GM18519 (cell line): Measurements from ENCODE around the gene CASQ1.

Experiments used
- ATAC-seq: cut with Tn5 transposase; IDR thresholded peaks from one replicate; pipeline ENCODE4 v1.9.1; 2021; ENCODE audit warnings: mild to moderate bottlenecking, moderate library complexity; ENCODE audit not compliant: unreplicated experiment, low FRiP score

Gene CASQ1

DNA sequence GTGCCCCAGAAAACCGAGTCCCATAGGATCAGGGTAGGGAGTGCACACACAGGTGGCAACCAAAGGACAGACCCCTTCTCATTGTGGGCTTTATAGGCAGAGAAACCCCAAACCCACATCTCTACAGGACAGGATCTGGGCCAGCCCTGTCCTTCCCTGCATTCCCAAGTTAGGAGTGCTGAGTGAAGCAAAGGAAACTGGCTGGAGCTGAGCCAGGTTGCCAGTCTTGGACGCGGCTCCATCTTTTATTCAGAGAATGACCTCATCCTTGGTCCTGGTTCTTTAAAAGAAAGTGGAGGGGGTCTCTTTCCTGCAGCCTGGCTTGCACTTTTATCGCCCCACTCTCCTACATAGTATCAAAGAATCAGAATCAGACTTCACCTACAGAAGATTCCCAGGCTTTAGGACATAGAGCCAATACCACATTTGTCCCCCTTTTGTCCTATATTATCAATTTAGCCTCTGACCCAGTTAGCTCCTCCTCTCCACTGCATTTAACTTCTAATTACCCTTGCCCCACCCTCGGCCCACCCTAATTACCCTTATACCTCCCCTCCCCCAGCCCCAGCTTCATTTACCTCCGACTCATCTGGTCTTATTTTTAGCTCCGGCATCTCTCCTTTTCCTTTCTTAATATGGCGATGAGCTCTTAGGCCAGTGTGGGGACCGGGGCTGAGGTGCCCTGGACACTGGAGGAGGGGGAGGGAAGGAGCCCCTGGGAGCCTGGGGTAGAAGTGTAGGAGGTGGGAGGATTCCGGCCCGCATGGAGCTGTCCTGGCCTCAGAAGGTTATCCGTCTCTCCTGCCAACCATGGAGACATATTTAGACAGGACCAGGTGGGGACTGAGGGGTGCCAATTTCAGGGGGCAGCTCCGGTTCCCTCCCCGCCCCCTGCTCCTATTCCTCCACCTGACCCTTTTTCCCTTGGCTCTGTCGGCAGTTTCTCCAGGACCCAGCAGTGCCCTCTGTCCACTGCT lies at the start of gene CASQ1:
TSS of gene CASQ1 (plus strand) at position 927 of the 977 bp plus-strand sequence. CDS start 177 bp downstream, outside the sequence.
- ATAC-seq: no peak

GRCh38 chr1:160143695-160144094 lies 46.7 kb upstream of the CASQ1 start:
- no peak for ATAC-seq

- no peak for ATAC-seq
These were observed 45.5 kb upstream of the CASQ1 start for GRCh38 chr1:160144921-160145320.

- ATAC-seq: no peak
These were observed 44.3 kb upstream of the CASQ1 start for GRCh38 chr1:160146107-160146506.

DNA sequence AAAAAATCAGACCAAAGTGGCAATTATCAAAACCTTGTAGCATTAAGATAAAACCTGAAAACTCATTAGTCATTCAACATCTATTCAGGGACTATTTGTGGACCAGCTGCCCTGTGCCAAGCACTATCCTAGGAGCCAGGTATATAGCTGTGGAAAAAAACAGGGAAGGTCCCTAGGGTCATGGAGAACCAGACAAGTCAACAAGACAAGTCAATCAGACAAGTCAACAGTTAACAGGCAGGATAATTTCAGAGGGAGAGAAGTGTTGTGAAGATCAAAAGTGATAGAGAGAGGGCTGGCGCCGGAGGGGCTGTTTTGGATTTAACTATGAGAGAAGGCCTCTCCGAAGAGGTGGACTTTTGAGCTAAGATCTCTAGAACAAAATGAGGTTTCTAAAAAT lies 42.3 kb upstream of the CASQ1 start:
- no peak for ATAC-seq

DNA sequence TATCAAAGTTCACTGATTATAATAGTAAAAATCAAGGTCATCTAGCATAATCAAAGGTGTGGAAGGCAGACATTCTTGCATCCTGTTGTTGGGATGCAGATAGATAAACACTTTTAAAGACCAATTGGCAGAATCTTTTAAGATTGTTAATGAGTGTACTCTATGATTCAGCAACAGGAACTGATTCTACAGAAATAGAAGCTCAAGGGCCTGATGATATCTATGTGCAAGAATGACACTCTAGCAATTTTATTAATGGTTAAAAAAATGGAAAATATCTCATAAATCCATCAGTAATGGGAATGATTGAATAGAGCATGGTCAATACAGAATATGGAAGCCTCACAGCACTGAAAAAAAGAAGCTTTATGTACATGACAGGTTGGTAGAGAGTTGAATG lies 41.1 kb upstream of the CASQ1 start:
- ATAC-seq: no peak

- no peak for ATAC-seq
These were observed 40.7 kb upstream of the CASQ1 start for GRCh38 chr1:160149716-160150115.

DNA sequence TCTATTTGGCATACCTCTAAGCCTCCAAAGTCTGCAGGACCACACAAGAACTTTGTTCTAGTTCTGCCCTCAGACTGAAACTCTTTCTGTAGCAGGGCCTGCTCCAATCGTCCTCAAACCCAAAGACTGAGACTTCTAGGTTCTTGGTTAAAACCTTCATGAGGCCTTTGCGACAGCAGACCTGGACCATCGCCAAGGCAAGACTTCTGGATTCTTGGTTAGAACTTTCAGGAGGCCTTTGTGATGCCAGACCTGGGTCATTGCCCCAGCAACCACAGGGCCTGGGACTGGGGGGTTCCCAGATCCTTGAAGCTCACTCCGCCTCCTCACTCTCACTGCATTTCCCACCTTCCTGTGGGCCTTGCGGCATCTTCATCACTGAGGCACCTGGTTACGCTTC lies 39.1 kb upstream of the CASQ1 start, which contains the start of gene ATP1A4:
TSS of gene ATP1A4 (plus strand) at position 301 of the 400 bp plus-strand sequence. CDS start 438 bp downstream, outside the sequence.
- ATAC-seq: no peak

- no peak for ATAC-seq
These were observed 35.6 kb upstream of the CASQ1 start for GRCh38 chr1:160154790-160155189.

DNA sequence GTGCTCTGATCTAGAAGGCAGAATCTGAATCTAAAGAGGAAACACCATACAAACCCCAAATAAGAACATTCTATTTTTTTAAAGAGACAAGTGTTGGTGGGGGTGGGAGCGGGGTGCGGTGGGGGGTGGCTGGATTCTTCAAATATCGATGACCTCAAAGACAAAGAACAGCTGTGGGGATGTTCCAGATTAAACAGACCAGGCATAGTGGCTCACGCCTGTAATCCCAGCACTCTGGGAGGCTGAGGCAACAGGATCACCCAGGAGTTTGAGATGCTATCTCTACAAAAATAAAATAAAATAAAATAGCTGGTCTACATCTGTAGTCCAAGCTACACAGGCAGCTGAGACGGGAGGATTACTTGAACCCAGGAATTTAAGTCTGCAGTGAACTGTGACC lies 34.0 kb upstream of the CASQ1 start:
- ATAC-seq: no peak

DNA sequence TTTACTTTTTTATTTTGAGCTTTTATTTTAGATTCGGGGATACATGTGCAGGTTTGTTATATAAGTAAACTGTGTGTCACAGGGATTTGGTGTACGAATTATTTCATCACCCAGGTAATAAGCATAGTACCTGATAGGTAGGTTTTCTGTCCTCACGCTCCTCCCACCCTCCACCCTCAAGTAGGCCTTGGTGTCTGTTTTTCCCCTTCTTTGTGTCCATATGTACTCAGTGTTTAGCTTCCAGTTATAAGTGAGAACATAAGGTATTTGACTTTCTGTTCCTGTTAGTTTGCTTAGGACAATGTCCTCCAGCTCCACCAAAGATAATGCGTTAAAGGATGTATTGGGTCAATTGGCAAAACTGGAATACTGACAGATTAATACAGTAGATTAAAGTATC lies 33.2 kb upstream of the CASQ1 start:
- ATAC-seq: no peak

DNA sequence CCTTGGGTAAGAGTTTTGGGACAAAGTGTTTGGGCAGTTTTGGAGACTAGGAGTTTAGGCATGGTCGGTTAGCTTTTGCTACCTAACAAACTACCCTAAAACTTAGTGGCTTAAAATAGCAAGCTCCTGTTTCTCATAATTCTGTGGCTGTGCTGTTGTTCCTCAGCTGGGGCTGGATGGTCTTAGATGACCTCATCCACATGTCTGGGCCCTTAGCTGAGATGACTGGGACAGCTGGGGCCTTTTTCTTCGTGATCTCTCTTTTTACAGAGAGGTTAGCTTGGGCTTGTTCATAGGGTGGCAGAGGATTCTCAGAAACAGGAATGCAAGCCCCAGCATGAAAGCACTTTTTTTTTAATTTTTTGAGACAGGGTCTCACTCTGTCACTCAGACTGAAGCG lies 32.3 kb upstream of the CASQ1 start:
- no peak for ATAC-seq

- no peak for ATAC-seq
These were observed 31.8 kb upstream of the CASQ1 start for GRCh38 chr1:160158534-160158933.

DNA sequence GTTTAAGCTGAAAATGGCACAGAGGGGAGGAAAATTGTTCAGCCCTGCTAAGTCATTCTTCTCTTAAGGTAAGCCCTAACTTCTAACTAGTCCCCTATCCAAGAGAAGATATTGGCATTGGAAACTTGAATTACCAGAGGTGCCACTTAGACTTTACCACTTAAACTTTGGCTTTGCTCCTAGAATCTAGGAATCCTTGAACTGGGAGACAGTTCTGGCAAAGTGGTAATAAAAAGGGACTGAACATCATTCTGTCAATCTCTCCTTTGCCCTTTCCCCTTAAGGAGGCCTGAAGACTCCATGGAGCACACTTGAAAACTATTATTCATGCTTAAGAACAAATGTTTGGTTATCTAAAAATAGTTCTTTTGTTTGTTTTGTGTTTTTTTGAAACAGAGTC lies 30.5 kb upstream of the CASQ1 start:
- ATAC-seq: no peak

DNA sequence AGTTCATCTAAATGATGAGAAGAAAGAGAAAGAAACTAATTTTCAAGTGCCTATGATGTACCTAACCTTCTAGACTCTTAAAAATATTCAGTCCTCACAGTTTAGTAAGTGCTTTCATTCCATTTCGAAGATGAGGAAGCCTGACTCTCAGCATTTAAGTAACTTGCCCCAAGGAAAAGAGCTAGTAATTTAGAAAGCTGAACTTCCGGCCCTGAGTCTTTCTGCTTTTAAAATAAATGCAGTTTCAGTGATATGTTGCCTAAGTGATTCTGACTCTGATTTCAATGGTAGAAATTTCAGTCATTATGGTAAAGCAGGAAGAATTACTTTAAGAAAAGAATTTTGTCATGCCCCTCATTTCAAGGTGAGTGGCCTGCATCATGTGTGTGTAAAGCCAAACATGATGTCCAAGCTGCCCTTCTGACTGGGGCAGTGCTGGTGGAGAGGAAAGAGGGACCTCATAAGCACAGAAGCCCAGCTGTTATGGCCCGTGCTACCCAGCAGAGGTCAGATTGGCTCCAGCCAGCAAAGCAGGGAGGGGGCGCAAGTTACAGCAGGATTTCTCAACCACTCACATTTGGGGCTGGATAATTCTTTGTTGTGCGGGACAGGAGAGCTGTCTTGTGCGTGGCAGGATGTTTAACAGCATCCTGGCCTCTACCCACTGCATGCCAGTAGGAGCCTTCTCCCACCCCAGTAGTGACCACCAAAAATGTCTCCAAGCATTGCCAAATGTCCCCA lies 28.2 kb upstream of the CASQ1 start:
- ATAC-seq: no peak

DNA sequence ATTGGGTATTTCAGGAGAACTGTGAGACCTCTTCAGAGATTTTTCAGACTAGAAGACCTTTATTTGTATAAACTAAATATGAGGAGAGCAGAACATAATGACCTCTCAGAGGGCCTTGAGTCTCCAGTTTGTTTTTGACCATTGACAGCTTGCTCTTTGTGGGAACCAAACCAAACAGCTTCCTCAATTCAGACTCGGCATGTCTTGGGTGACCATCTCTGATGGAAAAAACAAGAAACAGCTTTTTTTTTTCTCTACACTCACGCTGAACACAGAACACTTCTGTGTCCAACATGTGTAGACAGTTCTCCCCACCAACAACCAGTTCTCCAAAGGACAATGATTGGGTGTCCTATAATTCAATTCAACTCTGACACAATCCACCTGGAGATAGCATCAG lies 27.4 kb upstream of the CASQ1 start:
- ATAC-seq: no peak

GRCh38 chr1:160163615-160164014 lies 26.8 kb upstream of the CASQ1 start:
- no peak for ATAC-seq

GRCh38 chr1:160164121-160164520 lies 26.3 kb upstream of the CASQ1 start:
- ATAC-seq: no peak

GRCh38 chr1:160166166-160166868 lies 24.1 kb upstream of the CASQ1 start:
- ATAC-seq: no peak

DNA sequence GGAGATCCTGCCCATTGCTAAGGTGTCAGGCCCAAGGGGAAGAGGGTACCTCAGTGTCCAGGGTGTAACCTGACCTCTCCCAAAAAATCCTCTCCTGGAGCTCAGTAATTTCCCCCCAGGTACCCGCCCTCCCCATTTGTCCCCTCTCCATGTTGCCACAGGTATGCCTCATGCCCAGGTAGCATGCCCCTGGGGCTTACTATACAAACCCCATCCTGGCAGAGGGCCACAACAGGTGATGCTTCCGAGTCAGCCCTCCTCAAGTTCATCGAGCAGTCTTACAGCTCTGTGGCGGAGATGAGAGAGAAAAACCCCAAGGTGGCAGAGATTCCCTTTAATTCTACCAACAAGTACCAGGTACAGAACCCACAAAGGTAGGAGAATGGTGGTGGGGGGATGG lies 23.3 kb upstream of the CASQ1 start:
- ATAC-seq: no peak

- ATAC-seq: no peak
These were observed 22.8 kb upstream of the CASQ1 start for GRCh38 chr1:160167580-160167979.
